ENCODE measurements around the gene TCTN1. TPM values are rescaled to one million over a fixed set of nuclear protein-coding genes. Genes with fewer than 3 reads are reported as not detected.

The TCTN1 gene
- total RNA-seq, 1 donor from 2014 or later, result 29.5 TPM

DNA sequence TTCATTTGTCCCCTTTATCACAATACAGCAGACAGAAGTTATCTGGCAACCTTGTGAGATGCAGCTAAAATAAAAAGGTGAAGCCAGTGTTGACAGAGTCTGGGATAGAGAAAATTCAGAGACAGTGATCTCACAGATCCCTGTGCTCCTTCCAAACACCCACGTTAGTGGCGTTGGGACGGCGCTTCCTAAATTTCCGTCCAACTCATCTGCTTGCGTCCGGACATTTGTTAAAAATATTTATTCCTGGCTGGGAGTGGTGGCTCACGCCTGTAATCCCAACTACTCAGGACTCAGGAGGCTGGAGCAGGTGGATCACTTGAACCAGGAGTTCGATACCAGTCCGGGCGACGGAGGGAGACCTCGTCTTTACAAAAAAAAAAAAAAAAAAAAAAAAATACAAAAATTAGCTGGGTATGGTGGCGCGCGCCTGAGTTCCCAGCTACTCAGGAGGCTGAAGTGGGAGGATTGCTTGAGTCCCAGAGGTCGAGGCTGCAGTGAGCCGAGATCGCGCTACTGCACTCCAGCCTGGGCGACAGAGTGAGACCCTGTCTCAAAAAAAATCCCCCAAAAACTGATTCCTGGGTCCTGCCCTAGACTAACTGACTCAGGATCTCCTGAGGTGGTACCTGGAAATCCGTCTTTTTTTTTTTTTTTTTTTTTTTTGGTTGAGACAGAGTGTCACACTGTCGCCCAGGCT is 708 bp upstream of the TCTN1 start:
- ATAC-seq (ENCODE audit: low read depth), result peak; percentile 27
- Mint-ChIP-seq H3K36me3 (ENCODE audit: low read depth) (peaks cover 2% of the 10 kb centered on the region), H3K27ac (peak overlapping the region; percentile 94), H3K27me3 (no peaks in the 10 kb centered on the region), H3K4me3 (peak overlapping the region; percentile 89), H3K9me3 (no peaks in the 10 kb centered on the region), H3K4me1 (peaks cover 65% of the 10 kb centered on the region)
- ChIA-PET POLR2A (interaction anchor here (0.6 to 2.1 kb wide), 30 partner anchors 8 to 600 kb away, joined by 3 to 29 read pairs (median 6); partner anchors contain the start of genes ARPC3, HVCN1, RAD9B and VPS29), CTCF (interaction anchor here (1.8 to 3.1 kb wide), 2 partner anchors 12 to 84 kb away, joined by 7 to 23 read pairs; no protein-coding TSS in a partner anchor)
- DNase-seq, result no peak
- intact Hi-C loops (cut with micrococcal nuclease), result loop anchor here (1.0 to 5.0 kb wide), 2 partner anchors 30 to 34 kb away; partner anchors contain the start of gene PPTC7
- TF ChIP-seq, protein P1, sequence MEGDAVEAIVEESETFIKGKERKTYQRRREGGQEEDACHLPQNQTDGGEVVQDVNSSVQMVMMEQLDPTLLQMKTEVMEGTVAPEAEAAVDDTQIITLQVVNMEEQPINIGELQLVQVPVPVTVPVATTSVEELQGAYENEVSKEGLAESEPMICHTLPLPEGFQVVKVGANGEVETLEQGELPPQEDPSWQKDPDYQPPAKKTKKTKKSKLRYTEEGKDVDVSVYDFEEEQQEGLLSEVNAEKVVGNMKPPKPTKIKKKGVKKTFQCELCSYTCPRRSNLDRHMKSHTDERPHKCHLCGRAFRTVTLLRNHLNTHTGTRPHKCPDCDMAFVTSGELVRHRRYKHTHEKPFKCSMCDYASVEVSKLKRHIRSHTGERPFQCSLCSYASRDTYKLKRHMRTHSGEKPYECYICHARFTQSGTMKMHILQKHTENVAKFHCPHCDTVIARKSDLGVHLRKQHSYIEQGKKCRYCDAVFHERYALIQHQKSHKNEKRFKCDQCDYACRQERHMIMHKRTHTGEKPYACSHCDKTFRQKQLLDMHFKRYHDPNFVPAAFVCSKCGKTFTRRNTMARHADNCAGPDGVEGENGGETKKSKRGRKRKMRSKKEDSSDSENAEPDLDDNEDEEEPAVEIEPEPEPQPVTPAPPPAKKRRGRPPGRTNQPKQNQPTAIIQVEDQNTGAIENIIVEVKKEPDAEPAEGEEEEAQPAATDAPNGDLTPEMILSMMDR (IDR thresholded peaks at IDR 0.05), result no peak

DNA sequence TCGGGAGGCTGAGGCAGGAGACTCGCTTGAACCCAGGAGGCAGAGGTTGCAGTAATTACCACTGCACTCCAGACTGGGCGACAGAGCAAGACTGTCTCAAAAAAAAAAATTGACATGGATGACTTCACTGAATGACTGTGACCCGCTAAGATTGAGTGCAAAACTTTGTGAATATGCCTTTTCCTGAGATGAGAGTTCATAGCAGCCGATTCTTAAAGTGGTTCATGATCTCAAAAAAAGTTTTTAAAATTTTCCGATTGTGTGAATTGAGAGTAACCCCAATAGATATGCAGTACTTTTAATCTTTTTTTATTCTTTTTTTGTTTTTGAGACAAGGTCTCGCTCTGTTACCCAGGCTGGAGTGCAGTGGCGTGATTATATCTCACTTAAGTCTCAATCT is 1.2 kb downstream of the TCTN1 start:
- POLR2A ChIA-PET, result interaction anchor here (0.6 to 2.1 kb wide), 12 partner anchors 10 to 159 kb away, joined by 3 to 15 read pairs (median 5); partner anchors contain the start of gene FAM216A
- DNase-seq (no peak), ATAC-seq (ENCODE audit: low read depth) (no peak)
- Mint-ChIP-seq H3K9me3 (no peaks in the 10 kb centered on the region), H3K27me3 (no peaks in the 10 kb centered on the region), H3K4me3 (peak overlapping the region; percentile 89), H3K27ac (peak overlapping the region; percentile 94), H3K4me1 (peaks cover 57% of the 10 kb centered on the region), H3K36me3 (ENCODE audit: low read depth) (peaks cover 2% of the 10 kb centered on the region)
- CTCF ChIA-PET, result interaction anchor here (1.0 to 3.1 kb wide), 8 partner anchors 9 to 165 kb away, joined by 3 to 23 read pairs (median 4); partner anchors contain the start of genes ARPC3 and HVCN1
- TF ChIP-seq, protein P1 (IDR thresholded peaks at IDR 0.05), result no peak
- intact Hi-C loops (cut with micrococcal nuclease), result no loop called here

DNA sequence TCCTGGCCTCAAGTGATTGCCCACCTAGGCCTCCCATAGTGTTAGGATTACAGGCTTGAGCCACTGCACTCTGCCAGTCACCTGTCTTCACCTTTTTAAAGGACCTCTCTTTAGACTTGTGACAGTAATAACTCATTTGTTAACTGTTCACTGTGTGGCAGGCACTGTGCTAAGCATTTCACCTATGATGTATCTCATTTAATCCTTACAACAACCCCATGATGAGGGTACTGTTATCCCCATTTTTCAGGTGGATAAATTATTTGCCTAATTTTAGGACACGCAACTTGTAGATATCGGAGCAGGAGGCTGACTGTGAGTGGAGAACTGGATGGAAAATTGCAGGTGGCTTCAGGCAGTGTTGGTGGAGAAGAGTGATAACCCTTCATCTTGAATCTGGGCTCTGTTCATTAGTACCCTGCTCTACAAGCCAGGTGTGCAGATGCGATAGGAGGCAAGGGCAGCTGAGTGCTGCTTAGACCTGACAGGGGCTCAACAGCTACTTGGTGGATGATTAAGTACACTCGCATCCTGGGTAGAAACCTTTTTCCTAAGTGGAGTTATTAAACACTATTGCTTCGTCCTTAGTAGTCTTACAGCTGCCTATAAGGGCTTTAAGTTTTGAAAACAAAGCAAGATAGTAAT is 2.7 kb downstream of the TCTN1 start:
- no peaks in the 10 kb centered on the region for H3K9me3 Mint-ChIP-seq

DNA sequence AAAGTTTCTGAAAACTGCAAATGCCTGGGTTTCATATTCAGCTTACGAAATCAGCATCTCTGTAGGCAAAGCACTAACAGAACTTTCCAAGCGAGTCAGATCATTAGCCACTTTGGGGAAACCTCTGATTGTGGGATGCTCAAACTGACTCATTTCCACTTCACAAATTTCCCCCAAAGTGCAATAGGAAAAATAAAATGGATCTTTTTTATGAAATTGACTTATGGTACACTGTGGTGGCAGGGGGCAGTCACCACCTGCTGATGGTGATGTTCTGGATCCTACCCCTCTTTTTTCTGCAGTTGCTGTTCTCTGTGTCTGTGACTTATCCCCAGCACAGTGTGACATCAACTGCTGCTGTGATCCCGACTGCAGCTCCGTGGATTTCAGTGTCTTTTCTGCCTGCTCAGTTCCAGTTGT is 5.6 kb downstream of the TCTN1 start:
- ChIA-PET CTCF (interaction anchor here (0.5 to 4.7 kb wide), 19 partner anchors 11 to 208 kb away, joined by 3 to 27 read pairs (median 5); partner anchors contain the start of gene ARPC3), POLR2A (interaction anchor here (0.5 to 3.4 kb wide), 19 partner anchors 8 to 169 kb away, joined by 3 to 34 read pairs (median 6); partner anchors contain the start of gene ARPC3)
- H3K4me1 Mint-ChIP-seq, result peaks cover 79% of the 10 kb centered on the region
- DNase-seq (no peak), ATAC-seq (ENCODE audit: low read depth) (peak; percentile 79)
- H3K27ac Mint-ChIP-seq, result peak overlapping the region; percentile 94
- TF ChIP-seq, protein P1 (IDR thresholded peaks at IDR 0.05), result no peak
- H3K27me3 Mint-ChIP-seq, result no peaks in the 10 kb centered on the region
- no peaks in the 10 kb centered on the region for H3K9me3 Mint-ChIP-seq
- intact Hi-C loops (cut with micrococcal nuclease), result loop anchor here (1.0 kb wide), 5 partner anchors 8 to 269 kb away; partner anchors contain the start of gene PPP1CC
- H3K36me3 Mint-ChIP-seq (ENCODE audit: low read depth), result peaks cover 2% of the 10 kb centered on the region
- peak overlapping the region; percentile 84 for H3K4me3 Mint-ChIP-seq

More for the DNA sequence above, 2.7 kb downstream of the TCTN1 start:
- ChIA-PET POLR2A (interaction anchor here (0.5 to 1.7 kb wide), 10 partner anchors 11 to 604 kb away, joined by 3 to 15 read pairs (median 3); partner anchors contain the start of gene PPP1CC), CTCF (interaction anchor here (1.0 to 4.7 kb wide), 6 partner anchors 12 to 272 kb away, joined by 3 to 23 read pairs (median 4); partner anchors contain the start of gene ARPC3)
- no peak for ATAC-seq (ENCODE audit: low read depth)
- Mint-ChIP-seq H3K27me3 (no peaks in the 10 kb centered on the region), H3K4me1 (peaks cover 62% of the 10 kb centered on the region), H3K27ac (peak overlapping the region; percentile 94), H3K36me3 (ENCODE audit: low read depth) (peaks cover 2% of the 10 kb centered on the region), H3K4me3 (no peak overlapping the region)
- no peak for DNase-seq
- intact Hi-C loops (cut with micrococcal nuclease), result no loop called here
- TF ChIP-seq, protein P1 (IDR thresholded peaks at IDR 0.05), result no peak
